Tibial nerve (tissue), 4 donors: Measurements from ENCODE around the gene GNB5. TPM values are rescaled to one million over a fixed set of nuclear protein-coding genes. Genes with fewer than 3 reads are reported as not detected.
A peak's percentile ranks its signal among the peaks of the same experiment; 100 is the strongest.

Source experiments
- DNase-seq, 2 donors: peaks; one replicate each; pipeline ENCODE4 v3.0.0-alpha.2; 2019; ENCODE audit warnings: low spot score in 2 of 2
- H3K27ac ChIP-seq, 4 donors: fragments of 200-600 bp; sonication (generic) in 3 of 4; one replicate each; pipeline ENCODE4 v1.5.1; 2017 to 2019; ENCODE audit warnings: mild to moderate bottlenecking in 1 of 4
- H3K27me3 ChIP-seq, 2 donors: fragments of 200-600 bp; sonication (generic) in 1 of 2; one replicate each; pipeline versions ENCODE4 v1.5.1 to v1.6.0; 2017 to 2019
- H3K36me3 ChIP-seq, 3 donors: fragments of 200-600 bp; sonication (generic); one replicate each; pipeline ENCODE4 v1.5.1; 2018 to 2019
- H3K4me1 ChIP-seq, 4 donors: fragments of 200-600 bp; sonication (generic) in 3 of 4; one replicate each; pipeline ENCODE4 v1.5.1; 2017 to 2019
- H3K4me3 ChIP-seq, 4 donors: fragments of 200-600 bp; sonication (generic) in 3 of 4; one replicate each; pipeline ENCODE4 v1.5.1; 2017 to 2019; ENCODE audit warnings: mild to moderate bottlenecking in 1 of 4, moderate library complexity in 1 of 4
- H3K9me3 ChIP-seq, 4 donors: fragments of 200-600 bp; sonication (generic) in 3 of 4; one replicate each; pipeline ENCODE4 v1.5.1; 2017 to 2019
- CTCF ChIP-seq, 5 experiments: fragments of 200-600 bp in 3 of 5; fragments of 450-650 bp in 2 of 5; sonication (generic) in 3 of 5; IDR thresholded peaks; one replicate each; pipeline ENCODE4 v1.5.1; 2016 to 2019; ENCODE audit warnings: antibody characterized with exemption in 5 of 5, mild to moderate bottlenecking in 3 of 5, moderate library complexity in 2 of 5
- EP300 ChIP-seq, 2 donors: sonication (generic); formaldehyde crosslinking; IDR thresholded peaks; one replicate each; pipeline ENCODE4 v1.6.1; 2017; ENCODE audit warnings: antibody characterized with exemption in 2 of 2, mild to moderate bottlenecking in 1 of 2
- POLR2A ChIP-seq, 2 donors: fragments of 450-650 bp; IDR thresholded peaks; one replicate each; pipeline ENCODE4 v1.6.1; 2017; ENCODE audit warnings: antibody characterized with exemption in 2 of 2, mild to moderate bottlenecking in 2 of 2, moderate library complexity in 2 of 2
- WGBS, 2 donors: methylation state at CpG; one replicate each; pipeline ENCODE4 v1.1.5; 2018; 5-methylcytosine and 5-hydroxymethylcytosine counted together
- total RNA-seq, 4 donors: library from RNA; depleted of rRNA; stranded (reverse); fragments of >200 nt; gene quantifications; one replicate each; pipeline ENCODE4 v1.1.0, GENCODE V29; 2016

The GNB5 gene
- total RNA-seq, 4 donors from 2014 or later: 5.5 to 24.1 (median 16.4) TPM

GRCh38 chr15:52208306-52208946, 17.2 kb upstream of the GNB5 start:
- DNase-seq: peak in 1 of 2 donors; percentile 30
- Histone ChIP-seq H3K9me3 (no peaks in the 10 kb centered on the region), H3K4me3 (no peak overlapping the region), H3K27ac (no peak overlapping the region), H3K27me3 (no peaks in the 10 kb centered on the region), H3K36me3 (no peaks in the 10 kb centered on the region), H3K4me1 (no peaks in the 10 kb centered on the region)
- WGBS, 2 donors: 25 to 26% methylated on average over 2 of the region's 2 CpGs
- TF ChIP-seq CTCF (IDR thresholded peaks at IDR 0.05) (peak in 3 of 5 experiments; percentile 23 to 54 (median 28)), EP300 (IDR thresholded peaks at IDR 0.05) (no peak)

GRCh38 chr15:52207191-52207590, 16.0 kb upstream of the GNB5 start:
- TF ChIP-seq CTCF (IDR thresholded peaks at IDR 0.05): no peak
- no peak overlapping the region for H3K27ac ChIP-seq
- DNase-seq: no peak
- H3K9me3 ChIP-seq: no peaks in the 10 kb centered on the region
- no peaks in the 10 kb centered on the region for H3K36me3 ChIP-seq
- no peaks in the 10 kb centered on the region for H3K4me1 ChIP-seq
- H3K27me3 ChIP-seq: no peaks in the 10 kb centered on the region
- 15 to 41% methylated on average over 1 of the region's 1 CpG for WGBS, 2 donors
- H3K4me3 ChIP-seq: no peak overlapping the region

- no peaks in the 10 kb centered on the region for H3K4me1 ChIP-seq
- H3K9me3 ChIP-seq: no peaks in the 10 kb centered on the region
- H3K36me3 ChIP-seq: no peaks in the 10 kb centered on the region
- WGBS, 2 donors: 68 to 71% methylated on average over 2 of the region's 2 CpGs
- no peak overlapping the region for H3K27ac ChIP-seq
- TF ChIP-seq POLR2A (IDR thresholded peaks at IDR 0.05): no peak
- no peak for TF ChIP-seq CTCF (IDR thresholded peaks at IDR 0.05)
- TF ChIP-seq EP300 (IDR thresholded peaks at IDR 0.05): no peak
- H3K27me3 ChIP-seq: no peaks in the 10 kb centered on the region
- H3K4me3 ChIP-seq: no peak overlapping the region
- DNase-seq: no peak
Measured at GRCh38 chr15:52206446-52206845, 15.3 kb upstream of the GNB5 start.

- Histone ChIP-seq H3K4me1 (no peaks in the 10 kb centered on the region), H3K9me3 (no peaks in the 10 kb centered on the region), H3K27ac (no peak overlapping the region), H3K4me3 (no peak overlapping the region), H3K27me3 (no peaks in the 10 kb centered on the region), H3K36me3 (no peaks in the 10 kb centered on the region)
- WGBS, 2 donors: 94 to 99% methylated on average over 18 to 20 of the region's 20 CpGs
- TF ChIP-seq EP300 (IDR thresholded peaks at IDR 0.05): no peak
- TF ChIP-seq POLR2A (IDR thresholded peaks at IDR 0.05): no peak
- DNase-seq: no peak
Measured at GRCh38 chr15:52204657-52205056, 13.5 kb upstream of the GNB5 start.

- Histone ChIP-seq H3K27ac (no peak overlapping the region), H3K4me3 (no peak overlapping the region), H3K27me3 (no peaks in the 10 kb centered on the region), H3K9me3 (no peaks in the 10 kb centered on the region), H3K36me3 (no peaks in the 10 kb centered on the region), H3K4me1 (no peaks in the 10 kb centered on the region)
- DNase-seq: no peak
- TF ChIP-seq CTCF (IDR thresholded peaks at IDR 0.05) (no peak), EP300 (IDR thresholded peaks at IDR 0.05) (no peak), POLR2A (IDR thresholded peaks at IDR 0.05) (no peak)
- 86 to 87% methylated on average over 1 of the region's 1 CpG for WGBS, 2 donors
Measured at GRCh38 chr15:52200831-52201365, 9.7 kb upstream of the GNB5 start.
